Mucosa of rectum (tissue), 2 donors: ENCODE results near the gene EYA3.

Experiments used
- H3K27ac ChIP-seq, 2 donors: one replicate each; pipeline ENCODE4 v1.7.0; 2013; ENCODE audit warnings: inconsistent platforms in 2 of 2, low read depth in 2 of 2, low read length in 2 of 2
- H3K27me3 ChIP-seq, 2 donors: one replicate each; pipeline ENCODE4 v1.7.0; 2013; ENCODE audit warnings: low read length in 2 of 2; ENCODE audit not compliant: control insufficient read depth in 2 of 2, insufficient read depth in 2 of 2
- H3K36me3 ChIP-seq, 2 donors: one replicate each; pipeline ENCODE4 v1.7.0; 2013; ENCODE audit warnings: low read length in 2 of 2; ENCODE audit not compliant: control insufficient read depth in 2 of 2, insufficient read depth in 2 of 2
- H3K4me1 ChIP-seq, 2 donors: one replicate each; pipeline ENCODE4 v1.7.0; 2013; ENCODE audit warnings: low read length in 2 of 2, mild to moderate bottlenecking in 1 of 2; ENCODE audit not compliant: control insufficient read depth in 2 of 2, insufficient read depth in 2 of 2
- H3K4me3 ChIP-seq, 2 donors: one replicate each; pipeline ENCODE4 v1.7.0; 2013; ENCODE audit warnings: low read length in 2 of 2
- H3K9ac ChIP-seq, 2 donors: one replicate each; pipeline ENCODE4 v1.7.0; 2013; ENCODE audit warnings: low read length in 2 of 2, low read depth in 1 of 2, mild to moderate bottlenecking in 1 of 2
- H3K9me3 ChIP-seq, 2 donors: one replicate each; pipeline ENCODE4 v1.7.0; 2013; ENCODE audit warnings: low read length in 2 of 2; ENCODE audit not compliant: control insufficient read depth in 2 of 2
- donor health status: healthy.
- donor health status: Normal muscosa, but diverticular disease.

EYA3 gene

DNA sequence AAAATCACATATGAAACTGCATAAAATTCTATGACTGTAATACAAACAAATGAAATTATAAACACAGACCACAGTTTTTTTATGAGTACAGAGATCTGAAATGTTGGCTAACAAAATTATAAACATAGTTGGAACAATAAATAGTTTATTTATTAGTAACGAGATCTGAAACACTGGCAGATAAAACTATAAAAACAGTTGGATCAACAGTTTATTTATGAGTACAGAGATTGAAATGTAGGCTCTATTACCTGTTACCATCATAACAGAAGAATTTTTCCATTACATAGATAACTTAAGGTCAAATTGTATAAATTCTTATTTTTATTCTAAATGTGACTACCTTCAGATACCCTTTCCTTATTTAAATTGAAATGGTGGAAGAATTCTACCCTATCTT is 14.5 kb downstream of the EYA3 start:
- no peak overlapping the region for H3K4me3 ChIP-seq
- no peak overlapping the region for H3K27ac ChIP-seq

DNA sequence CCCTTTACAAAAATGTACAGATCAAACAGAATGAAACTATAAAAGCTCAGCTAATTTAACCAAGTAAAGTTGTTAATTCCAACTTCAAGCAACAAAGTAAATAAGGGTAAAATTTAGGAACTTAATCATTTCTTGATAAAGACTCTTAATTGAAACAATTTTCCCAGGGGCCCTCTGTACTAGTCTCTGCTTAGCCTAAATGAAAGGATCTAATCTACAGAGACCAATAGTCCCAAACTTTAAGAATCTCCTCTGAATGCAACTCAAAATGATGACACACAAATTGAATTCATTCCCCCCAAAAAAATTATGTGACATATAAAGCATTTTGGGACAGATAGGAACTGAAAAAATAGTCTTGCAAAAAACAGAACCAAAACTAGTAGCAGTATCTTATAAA is 16.6 kb downstream of the EYA3 start:
- H3K9me3 ChIP-seq, result no peaks in the 10 kb centered on the region
- H3K36me3 ChIP-seq, result peaks cover 0 to 2% of the 10 kb centered on the region in 2 donors
- no peak overlapping the region for H3K27ac ChIP-seq
- H3K9ac ChIP-seq, result no peak overlapping the region
- H3K27me3 ChIP-seq, result no peaks in the 10 kb centered on the region
- H3K4me1 ChIP-seq, result peaks cover 0 to 2% of the 10 kb centered on the region in 2 donors
- no peak overlapping the region for H3K4me3 ChIP-seq

More for the DNA sequence above, 14.5 kb downstream of the EYA3 start:
- H3K4me1 ChIP-seq, result peaks cover 0 to 3% of the 10 kb centered on the region in 2 donors
- H3K9ac ChIP-seq, result no peak overlapping the region
- peaks cover 0 to 2% of the 10 kb centered on the region in 2 donors for H3K36me3 ChIP-seq
- H3K27me3 ChIP-seq, result no peaks in the 10 kb centered on the region
- no peaks in the 10 kb centered on the region for H3K9me3 ChIP-seq

DNA sequence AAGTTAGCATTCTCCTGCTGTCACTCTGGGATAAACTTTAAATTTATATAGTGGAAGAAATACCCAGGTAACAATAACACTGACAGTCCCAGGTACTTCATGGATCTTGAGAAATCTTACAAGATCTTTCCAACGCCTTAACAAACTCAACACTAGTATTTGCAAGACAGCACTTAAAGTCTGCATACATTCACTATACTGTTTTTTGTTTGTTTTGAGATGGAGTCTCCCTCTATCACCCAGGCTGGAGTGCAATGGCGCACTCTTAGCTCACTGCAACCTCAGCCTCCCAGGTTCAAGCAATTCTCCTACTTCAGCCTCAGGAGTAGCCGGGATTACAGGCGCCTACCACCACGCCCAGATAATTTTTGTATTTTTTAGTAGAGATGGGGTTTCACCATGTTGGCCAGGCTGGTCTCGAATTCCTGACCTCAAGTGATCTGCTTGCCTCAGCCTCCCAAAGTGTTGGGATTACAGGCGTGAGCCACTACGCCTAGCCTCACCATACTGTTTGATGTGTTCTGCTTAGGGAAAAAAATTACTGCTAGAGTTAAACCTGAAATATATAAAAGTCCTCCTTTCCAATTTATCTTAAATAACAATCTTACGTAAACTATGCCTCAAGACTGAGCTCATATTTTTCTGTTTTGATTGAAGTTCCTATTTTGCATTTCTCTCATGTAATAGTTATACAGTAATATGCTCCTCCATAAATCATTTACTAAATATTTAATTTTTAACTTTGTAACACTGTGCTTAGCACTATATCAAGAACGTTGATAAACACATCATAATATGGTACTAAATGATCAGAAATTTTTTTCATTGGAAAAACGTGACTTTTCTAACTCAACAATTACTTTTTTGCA is 17.5 kb downstream of the EYA3 start:
- H3K27me3 ChIP-seq, result no peaks in the 10 kb centered on the region
- H3K9me3 ChIP-seq, result no peaks in the 10 kb centered on the region
- peaks cover 0 to 2% of the 10 kb centered on the region in 2 donors for H3K36me3 ChIP-seq
- no peak overlapping the region for H3K9ac ChIP-seq
- no peak overlapping the region for H3K27ac ChIP-seq
- peaks cover 0 to 4% of the 10 kb centered on the region in 2 donors for H3K4me1 ChIP-seq
- H3K4me3 ChIP-seq, result no peak overlapping the region

DNA sequence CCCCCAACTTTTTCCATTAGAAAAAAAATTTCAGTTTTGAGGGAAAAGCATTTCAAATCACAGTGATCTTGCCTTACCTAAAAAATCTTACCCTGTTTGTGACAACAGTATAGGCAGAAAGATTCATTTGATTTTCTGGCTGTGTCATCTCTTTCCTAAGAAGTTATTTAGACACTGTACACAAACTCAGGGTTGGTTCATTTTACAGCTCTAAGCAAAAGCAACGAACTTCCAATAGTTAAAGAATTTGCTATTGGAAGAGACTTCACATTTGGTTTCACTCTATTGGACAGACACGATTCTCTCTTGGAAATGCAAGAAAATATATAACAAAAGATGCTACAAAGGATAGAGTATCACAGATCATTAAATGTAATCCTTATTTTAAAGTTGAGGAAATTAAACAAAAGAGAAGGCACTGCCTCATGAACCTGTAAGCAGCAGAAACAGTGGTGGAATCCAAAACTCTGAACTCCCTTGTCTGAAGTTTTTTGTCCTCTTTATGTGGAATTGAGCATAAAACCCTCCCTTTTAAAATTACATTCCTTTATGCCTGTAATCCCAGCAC is 20.8 kb downstream of the EYA3 start:
- Histone ChIP-seq H3K9ac (no peak overlapping the region), H3K27me3 (no peaks in the 10 kb centered on the region), H3K4me1 (peaks cover 0 to 4% of the 10 kb centered on the region in 2 donors), H3K27ac (no peak overlapping the region), H3K36me3 (peaks cover 0 to 2% of the 10 kb centered on the region in 2 donors), H3K4me3 (no peak overlapping the region), H3K9me3 (no peaks in the 10 kb centered on the region)

DNA sequence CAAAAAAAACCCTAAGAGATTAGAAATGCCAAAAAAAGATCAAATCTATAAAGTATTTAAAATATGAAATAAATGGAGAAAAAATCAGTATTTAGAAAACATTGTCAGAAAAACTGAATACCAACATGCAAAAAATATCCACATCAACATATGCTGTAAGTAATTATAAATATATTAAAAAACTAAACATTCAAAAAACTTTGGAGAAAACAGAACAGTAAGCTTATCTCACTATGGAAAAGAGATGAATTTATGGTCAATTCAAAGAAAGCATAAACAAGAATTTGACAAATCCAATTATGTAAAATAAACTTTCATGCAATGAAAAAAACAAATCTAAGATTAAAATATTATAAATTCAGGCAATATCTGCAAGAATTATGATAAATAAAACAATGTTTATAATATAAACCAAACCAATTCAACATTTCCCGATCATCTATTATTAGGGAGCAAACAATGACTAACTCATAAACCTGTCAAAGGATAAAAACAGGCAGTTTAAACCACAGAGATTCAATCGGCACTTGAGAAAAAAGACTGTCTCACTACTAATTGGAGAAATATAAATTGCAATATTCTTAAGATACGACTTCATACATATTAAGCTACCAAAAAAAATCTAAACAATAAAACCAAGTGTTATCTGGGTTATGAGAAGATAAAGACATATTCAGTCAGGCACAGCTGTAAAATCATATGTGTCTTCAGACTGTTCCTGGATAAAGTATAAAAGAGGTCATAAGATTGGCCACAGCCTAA is 21.8 kb downstream of the EYA3 start:
- Histone ChIP-seq H3K4me1 (peaks cover 0 to 4% of the 10 kb centered on the region in 2 donors), H3K4me3 (no peak overlapping the region), H3K27ac (no peak overlapping the region), H3K36me3 (peaks cover 0 to 2% of the 10 kb centered on the region in 2 donors), H3K9me3 (no peaks in the 10 kb centered on the region), H3K9ac (no peak overlapping the region), H3K27me3 (no peaks in the 10 kb centered on the region)

DNA sequence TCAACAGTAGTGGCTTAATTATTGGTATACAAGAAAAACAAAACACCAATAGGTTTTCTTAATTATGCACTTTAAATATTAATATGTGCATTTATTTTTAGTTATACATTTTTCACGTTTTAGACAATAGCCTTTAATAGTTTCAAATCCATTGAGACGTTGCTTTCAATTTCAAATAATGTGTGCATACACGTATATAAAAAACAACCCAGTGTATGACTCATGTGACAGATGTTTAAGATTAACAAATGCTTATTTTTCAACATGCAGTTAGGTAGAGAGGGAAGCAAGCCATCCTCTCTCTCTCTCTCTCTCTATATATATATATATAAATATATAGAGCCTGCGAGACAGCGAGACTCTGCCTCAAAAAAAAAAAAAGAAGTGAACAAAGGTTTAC is 24.3 kb downstream of the EYA3 start:
- Histone ChIP-seq H3K4me1 (peaks cover 0 to 6% of the 10 kb centered on the region in 2 donors), H3K27ac (no peak overlapping the region), H3K9ac (no peak overlapping the region), H3K27me3 (no peaks in the 10 kb centered on the region), H3K36me3 (no peaks in the 10 kb centered on the region), H3K9me3 (no peaks in the 10 kb centered on the region), H3K4me3 (no peak overlapping the region)

DNA sequence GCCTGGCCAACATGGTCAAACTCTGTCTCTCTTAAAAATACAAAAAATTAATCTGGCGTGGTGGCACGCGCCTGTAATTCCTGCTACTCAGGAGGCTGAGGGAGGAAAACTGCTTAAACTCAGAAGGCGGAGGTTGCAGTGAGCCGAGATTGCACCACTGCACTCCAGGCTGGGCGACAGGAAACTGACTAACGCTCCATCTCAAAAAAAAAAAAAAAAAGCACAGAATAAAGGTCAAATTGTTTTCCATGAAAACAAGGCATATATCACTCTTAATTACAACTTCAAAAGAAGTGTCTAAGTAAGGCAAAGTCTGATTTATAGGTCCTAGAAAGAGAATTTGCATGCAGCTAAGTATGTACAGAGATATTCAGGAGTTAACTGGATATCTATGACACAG is 25.6 kb downstream of the EYA3 start:
- H3K9ac ChIP-seq, result no peak overlapping the region
- H3K27me3 ChIP-seq, result no peaks in the 10 kb centered on the region
- H3K36me3 ChIP-seq, result no peaks in the 10 kb centered on the region
- no peaks in the 10 kb centered on the region for H3K9me3 ChIP-seq
- peaks cover 0 to 7% of the 10 kb centered on the region in 2 donors for H3K4me1 ChIP-seq
- H3K27ac ChIP-seq, result no peak overlapping the region
- H3K4me3 ChIP-seq, result no peak overlapping the region

DNA sequence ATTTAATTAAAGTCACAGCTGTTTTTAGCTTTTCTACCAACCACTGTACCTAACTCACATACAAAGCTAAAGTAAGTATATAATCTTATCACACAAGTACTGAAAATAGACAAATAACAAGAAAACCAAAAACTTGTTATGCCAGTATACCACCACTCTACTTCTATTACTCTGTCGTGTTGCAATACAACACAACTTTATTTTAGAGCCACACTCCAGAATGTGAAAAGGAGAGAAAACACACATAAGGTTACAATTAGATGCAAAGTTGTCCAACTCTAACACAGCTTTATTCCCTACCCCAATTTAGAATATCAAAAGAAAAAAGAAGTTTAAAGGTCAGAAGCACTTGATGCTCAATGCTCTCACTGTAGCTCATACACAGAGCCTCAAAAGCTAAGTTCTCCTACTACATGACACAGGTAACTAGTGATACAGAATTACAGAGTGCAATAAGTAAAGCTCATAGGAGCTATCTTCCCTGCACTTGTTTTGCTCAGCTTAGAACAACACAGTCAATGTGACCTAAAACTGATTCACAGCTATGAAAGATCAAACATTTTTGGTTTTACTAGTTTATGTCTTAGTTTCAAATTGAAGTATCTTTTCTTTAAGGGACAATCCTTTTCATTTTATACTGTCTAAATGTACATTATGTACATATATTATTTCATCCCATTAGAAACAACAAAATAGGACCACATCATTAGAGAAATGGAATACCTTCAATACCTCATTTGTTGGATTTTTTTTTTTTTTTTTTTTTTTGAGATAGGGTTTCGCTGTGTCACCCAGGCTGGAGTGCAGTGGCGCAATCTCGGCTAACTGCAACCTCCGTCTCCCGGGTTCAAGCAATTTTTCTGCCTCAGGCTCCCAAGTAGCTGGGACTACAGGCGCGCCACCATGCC is 29.2 kb downstream of the EYA3 start:
- Histone ChIP-seq H3K4me3 (no peak overlapping the region), H3K4me1 (peaks cover 0 to 3% of the 10 kb centered on the region in 2 donors), H3K9me3 (no peaks in the 10 kb centered on the region), H3K27me3 (no peaks in the 10 kb centered on the region), H3K9ac (no peak overlapping the region), H3K27ac (no peak overlapping the region), H3K36me3 (peaks cover 2 to 4% of the 10 kb centered on the region in 2 donors)

DNA sequence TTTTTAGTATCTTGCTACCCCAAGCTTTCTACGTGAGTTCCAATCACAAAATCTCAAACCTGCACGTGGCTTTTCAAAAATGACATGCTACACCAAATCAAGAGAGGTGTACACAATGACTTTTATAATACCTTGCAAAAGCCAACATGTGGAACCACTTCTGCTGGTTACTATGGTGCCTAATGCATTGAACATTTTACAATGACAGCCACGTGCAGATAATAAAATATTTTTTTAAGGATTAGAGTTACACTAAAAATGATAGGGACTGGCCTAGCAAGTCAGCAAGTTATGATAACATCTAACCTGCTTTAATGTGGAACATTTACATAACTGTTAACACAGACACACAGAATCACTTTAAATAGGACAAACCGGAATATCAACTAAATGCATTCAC is 30.2 kb downstream of the EYA3 start:
- H3K4me1 ChIP-seq, result peaks cover 0 to 3% of the 10 kb centered on the region in 2 donors
- no peaks in the 10 kb centered on the region for H3K27me3 ChIP-seq
- H3K36me3 ChIP-seq, result peaks cover 4 to 8% of the 10 kb centered on the region in 2 donors
- no peak overlapping the region for H3K9ac ChIP-seq
- H3K4me3 ChIP-seq, result no peak overlapping the region
- H3K9me3 ChIP-seq, result no peaks in the 10 kb centered on the region
- no peak overlapping the region for H3K27ac ChIP-seq
